Anterior cingulate cortex (tissue), 58 donors: ENCODE results near the gene TDRD6.
"Not testable (repeated sequence)": the region's sequence is repeated elsewhere in the genome, so short reads cannot be mapped to it uniquely, and the experiment has no call there.

Source experiments
- DNase-seq, 58 donors: peaks; one replicate each; lab custom pipeline; 2025; lab: John Stamatoyannopoulos, UW

Gene TDRD6

GRCh38 chr6:46687619-46688097 is at the start of gene TDRD6:
TDRD6 (plus strand) TSS chr6:46687885; CDS start chr6:46688129, 244 bp downstream.
- DNase-seq, result no peak

DNA sequence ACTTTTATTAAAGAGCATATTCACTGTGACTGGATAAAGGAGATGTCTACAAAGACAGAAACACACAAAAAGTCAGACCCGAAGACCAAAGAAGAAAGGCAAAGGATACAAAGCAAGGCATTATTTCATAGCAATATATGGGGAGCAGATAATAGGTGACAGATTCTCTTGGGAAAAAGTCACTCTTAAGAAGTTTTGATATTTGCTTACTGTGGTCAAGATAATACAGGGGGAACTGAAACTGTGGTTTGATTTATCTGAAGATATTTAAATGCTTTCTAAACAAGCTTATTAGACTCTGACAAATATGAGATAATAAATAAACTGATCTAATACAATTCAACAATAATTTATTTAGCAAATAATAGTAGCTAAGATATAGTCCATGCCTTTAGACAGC is 49.8 kb upstream of the TDRD6 start:
- no peak for DNase-seq

DNA sequence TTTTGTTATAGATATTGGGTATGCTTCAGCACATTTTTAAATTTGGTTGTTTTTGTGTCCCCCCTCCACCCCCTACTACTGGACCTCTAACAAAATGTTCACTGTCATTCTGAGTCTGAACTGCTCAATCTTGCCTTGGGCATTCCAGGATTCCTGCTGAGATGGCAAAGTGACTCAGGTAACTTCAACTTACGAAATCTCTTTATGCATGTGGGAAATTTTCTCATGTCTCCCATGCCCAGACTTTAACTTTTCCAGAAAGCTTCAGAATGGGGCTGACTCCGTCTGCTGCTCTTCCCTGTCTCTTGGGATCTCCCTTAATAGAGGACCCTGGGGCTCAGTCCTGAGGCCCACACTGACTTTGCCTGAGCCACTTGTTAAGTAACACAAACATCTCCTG is 49.0 kb upstream of the TDRD6 start:
- no peak for DNase-seq

- no peak for DNase-seq
These were observed 44.5 kb upstream of the TDRD6 start for GRCh38 chr6:46642928-46643751.

GRCh38 chr6:46645265-46645664 is 42.4 kb upstream of the TDRD6 start:
- DNase-seq, result no peak

GRCh38 chr6:46648108-46648507 is 39.6 kb upstream of the TDRD6 start:
- DNase-seq, result not testable (repeated sequence)

DNA sequence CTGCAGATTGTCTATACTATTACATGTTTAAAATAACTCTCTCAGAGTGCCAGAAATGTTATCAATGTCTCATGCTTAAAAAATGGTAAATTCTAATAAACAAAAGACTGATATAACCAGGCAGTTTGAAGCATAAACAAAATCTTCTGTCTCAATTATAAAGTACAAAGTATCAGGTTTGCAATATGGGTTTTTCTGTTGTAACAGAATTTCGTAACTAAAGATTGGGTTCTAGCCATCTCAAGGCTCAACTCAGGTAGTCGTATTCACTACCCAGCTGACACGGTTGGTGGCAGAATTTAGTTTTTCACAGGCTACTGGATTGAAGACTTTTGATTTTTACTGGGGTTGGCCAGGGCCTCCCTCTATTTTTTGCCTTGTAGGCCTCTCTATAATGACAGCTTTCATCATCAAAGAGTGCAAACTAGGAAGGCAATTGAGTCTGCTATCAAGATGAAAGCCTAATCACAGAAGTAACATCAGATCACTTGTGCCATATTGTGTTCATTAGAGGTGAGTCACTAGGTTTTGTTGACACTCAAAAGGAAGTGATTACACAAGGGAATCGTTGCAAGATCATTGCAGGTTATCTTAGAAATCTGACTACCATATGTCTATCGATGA is 38.7 kb upstream of the TDRD6 start:
- DNase-seq, result no peak

DNA sequence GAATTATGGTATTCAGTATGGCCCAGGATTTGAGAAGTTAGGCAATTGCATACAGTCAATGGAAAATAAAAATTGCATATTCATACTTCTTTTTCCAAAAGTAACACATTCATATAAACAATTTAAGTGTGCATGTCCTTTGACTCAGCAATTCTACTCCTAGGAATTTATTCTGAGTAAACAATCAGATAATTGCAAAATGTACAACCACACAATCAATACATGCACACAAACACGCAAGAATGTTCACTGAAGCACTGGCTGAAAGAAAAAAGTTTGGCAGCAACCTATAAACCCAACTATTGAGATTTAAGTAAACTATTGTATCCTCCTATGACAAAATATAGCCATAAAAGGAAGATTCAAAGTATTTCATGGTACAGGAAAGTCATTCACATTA is 36.7 kb upstream of the TDRD6 start:
- no peak for DNase-seq

- DNase-seq, result no peak
These were observed 35.9 kb upstream of the TDRD6 start for GRCh38 chr6:46651816-46652215.

GRCh38 chr6:46652232-46652602 is 35.5 kb upstream of the TDRD6 start:
- no peak for DNase-seq

DNA sequence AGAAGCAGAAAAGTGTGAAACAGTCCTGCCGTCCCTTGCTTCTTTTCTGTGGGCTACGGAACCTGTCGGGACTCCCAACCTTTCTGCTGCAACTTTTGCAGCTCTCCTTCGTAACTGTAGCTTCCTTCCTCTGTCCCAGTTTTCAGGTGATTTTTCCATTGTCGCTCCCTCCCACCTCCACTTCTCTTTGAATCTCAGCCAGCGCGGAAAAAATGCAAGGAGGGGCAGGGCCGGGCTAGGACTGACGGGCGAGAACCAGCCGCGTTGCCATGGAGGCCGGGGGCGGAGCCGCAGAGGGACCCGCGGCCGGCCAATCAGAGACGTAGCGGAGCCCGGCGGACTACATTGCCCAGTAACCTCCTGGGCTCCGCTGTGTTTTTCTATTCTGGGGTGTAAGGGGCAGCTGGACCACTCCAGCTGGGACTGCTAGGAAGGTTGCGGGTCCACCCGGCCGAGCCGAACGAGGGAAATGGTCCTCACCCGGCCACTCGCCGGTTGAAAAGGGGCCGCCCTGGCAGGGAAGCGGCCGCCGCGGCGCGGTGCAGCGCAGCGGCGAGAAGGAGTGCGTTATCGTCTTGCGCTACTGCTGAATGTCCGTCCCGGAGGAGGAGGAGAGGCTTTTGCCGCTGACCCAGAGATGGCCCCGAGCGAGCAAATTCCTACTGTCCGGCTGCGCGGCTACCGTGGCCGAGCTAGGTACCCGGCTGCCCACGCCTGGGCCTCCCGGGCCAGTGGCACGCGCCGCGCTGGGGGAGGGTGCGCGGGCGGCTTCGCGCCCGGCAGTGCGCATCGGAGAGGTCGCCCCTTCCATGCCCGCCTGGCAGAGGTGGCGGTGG is 34.9 kb upstream of the TDRD6 start, which contains the start of the genes CYP39A1 and SLC25A27:
CYP39A1 (minus strand) TSS at position 216 of the 836 bp plus-strand sequence. CDS start 236 bp downstream, outside the sequence.
SLC25A27 (plus strand) TSS at position 373 of the 836 bp plus-strand sequence; CDS start at position 591, 218 bp downstream.
- peak; percentile 60 to 97 (median 90) for DNase-seq

DNA sequence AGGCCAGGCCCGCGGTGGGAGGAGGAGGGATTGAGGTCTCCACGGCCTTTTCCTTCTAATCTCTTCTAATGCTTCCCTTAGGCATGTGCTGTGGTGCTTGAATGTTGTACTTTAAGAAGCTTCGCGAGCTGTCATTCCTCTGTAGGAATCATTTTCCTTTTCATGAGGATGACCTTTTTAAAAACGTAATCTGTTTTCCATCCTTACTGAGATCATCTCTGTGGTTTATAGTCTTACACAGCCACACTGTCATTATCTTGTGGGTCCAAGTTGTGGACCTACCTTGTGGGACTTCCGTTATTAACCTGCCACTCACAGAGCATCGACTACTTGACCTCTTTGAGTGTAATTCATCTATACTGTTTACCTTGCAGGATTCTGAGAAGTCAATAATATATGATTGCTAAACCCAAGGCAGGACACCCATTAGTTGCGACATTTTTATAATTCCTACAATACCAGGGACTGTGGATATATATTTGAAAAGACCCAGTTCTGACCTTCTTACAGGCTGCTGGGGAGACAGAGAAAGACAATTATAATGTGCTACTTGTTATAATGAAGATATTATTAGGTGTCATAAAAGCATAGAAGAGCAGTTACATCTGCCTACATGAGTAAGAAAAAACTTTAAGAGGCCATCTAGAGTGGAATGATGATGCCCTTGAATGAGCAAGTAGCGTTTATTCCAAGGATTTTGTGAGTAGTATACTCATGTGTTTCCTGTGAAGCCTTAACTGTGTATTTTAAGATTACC is 34.1 kb upstream of the TDRD6 start:
- no peak for DNase-seq

DNA sequence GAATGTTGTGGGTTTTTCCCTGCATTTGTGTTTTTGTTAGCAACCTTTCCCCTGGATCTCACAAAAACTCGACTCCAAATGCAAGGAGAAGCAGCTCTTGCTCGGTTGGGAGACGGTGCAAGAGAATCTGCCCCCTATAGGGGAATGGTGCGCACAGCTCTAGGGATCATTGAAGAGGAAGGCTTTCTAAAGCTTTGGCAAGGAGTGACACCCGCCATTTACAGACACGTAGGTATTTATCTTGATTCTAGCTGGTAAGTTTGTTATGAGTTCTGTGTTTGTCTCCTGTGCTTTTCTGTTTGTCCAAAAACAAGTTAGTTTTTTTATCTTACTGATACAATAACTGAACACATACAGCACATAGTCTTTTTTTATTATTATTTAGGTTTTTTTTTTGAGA is 31.9 kb upstream of the TDRD6 start:
- DNase-seq, result peak in 1 of 58 donors; percentile 2

DNA sequence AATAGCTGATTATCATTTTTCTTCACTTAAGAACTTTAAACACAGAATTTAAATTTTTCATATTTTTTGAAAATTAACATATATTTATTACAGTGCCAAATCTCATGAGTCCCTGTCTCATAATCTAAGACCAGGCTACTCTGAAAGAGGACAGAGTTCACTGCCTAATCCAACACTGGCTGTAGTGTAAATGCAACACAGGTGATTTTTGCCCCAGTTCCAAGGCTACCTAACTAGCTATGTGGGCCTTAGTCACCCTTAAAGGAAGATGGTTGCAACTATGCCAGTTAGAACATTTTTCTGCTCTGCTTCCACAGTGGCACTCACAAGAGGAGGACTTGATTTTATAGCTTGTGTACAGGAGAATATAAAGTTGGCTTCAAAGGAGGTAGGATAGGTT is 30.0 kb upstream of the TDRD6 start:
- no peak for DNase-seq

DNA sequence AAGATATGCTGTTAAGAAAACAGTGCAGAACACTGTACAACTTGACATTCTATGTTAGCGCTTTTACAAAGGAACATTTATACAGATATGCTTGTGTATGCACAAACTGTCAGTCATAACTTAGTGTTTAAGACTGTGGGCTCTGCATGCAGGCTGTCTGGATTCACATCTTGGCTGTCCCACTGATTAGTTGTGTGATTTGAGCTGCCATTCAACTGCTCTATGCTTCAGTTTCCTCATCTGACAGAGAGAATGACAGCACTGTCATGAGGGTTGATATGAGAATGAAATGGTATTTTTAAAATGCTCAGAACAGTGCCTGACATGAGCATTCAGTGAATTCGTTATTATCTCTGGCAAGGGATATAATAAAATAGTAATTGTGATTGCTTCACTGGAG is 26.2 kb upstream of the TDRD6 start:
- no peak for DNase-seq

GRCh38 chr6:46667377-46667776 is 20.3 kb upstream of the TDRD6 start:
- no peak for DNase-seq

DNA sequence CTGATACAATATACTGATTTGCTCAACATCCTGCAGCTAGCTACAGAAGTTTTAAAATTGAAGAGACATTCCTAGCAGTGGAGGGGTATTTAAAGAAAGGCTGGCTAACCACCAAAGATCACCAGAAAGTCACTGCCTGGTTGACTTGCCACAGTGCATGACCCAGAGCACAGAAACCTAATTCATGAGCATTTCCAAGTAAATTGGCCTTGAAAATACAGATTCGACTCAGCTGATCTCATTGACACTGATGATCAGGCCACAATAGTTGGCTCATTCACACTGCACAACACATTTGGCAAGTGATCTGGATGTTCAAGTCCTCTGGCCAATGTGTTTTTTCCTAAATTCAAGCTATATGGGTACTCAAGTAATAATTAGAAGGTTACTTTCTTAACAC is 13.3 kb upstream of the TDRD6 start:
- no peak for DNase-seq

DNA sequence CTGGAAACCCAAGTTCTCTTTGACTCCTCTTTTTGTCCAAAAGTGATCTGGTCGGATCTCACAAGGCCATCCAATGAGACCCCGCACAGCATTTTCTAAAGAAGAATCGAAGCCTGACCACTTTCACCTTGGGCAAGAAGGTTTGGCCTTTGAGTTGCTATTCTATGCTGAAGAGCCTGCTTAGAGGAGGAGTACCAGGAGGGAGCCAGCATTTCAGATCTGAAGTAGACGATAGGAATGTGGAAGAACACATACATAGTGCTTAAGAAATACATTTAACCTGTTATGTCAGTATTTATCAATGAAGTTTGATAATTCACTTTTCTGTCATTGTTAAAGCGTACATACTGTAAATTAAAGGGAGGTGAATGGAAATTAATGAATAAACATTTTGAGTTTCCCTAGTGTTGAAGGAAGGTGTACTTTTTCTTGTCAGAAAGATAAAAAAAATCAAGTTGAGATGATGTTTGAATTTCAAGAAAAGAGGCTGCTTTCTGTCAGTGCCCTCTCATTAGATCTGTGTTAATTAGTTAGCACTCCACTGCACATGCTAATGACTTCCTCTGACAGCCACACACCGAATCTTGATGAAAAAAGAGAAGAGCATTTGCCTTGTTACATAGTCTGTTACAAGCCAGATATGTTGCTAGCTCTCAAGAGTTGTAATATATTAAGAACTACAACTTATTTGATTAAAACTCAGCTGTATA is 10.9 kb upstream of the TDRD6 start:
- no peak for DNase-seq

DNA sequence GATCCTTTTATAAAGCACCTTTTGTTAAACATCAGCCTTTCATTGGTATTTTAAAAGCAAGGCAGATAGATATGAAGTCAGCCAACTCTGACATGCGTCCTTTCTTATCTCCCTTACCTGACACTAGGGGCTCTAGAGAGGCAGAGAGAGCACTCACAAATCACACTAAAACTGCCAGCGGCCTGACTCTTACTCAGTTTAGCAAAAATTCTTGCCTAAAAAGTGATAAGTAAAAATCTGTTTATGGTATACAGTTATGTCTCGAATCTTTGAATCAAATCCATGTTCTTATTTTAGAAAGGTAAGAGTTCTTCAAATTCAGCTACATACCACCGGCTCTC is 10.4 kb upstream of the TDRD6 start:
- no peak for DNase-seq

- DNase-seq, result no peak
These were observed 2.9 kb upstream of the TDRD6 start for GRCh38 chr6:46684771-46685170.
